Fibroblast of skin of left quadriceps (primary cell): ENCODE measurements around the gene PHETA1.
"Not testable (repeated sequence)": the region's sequence is repeated elsewhere in the genome, so short reads cannot be mapped to it uniquely, and the experiment has no call there.

Experiments used
- DNase-seq, 2 experiments: peaks; one replicate each; pipeline ENCODE4 v3.0.0-alpha.2; 2013; ENCODE audit warnings: low read depth in 2 of 2

The PHETA1 gene

GRCh38 chr12:111349748-111350520 is 19.0 kb downstream of the PHETA1 start:
- DNase-seq: no peak

- DNase-seq: no peak
These were observed 19.7 kb downstream of the PHETA1 start for GRCh38 chr12:111349101-111349747.

- no peak for DNase-seq
These were observed 20.8 kb downstream of the PHETA1 start for GRCh38 chr12:111347891-111348644.

GRCh38 chr12:111344254-111344875 is 24.5 kb downstream of the PHETA1 start:
- DNase-seq: no peak

GRCh38 chr12:111343181-111343580 is 25.7 kb downstream of the PHETA1 start:
- no peak for DNase-seq

- no peak for DNase-seq
These were observed 26.5 kb downstream of the PHETA1 start for GRCh38 chr12:111342376-111342775.

- no peak for DNase-seq
These were observed 27.3 kb downstream of the PHETA1 start for GRCh38 chr12:111341426-111342065.

- DNase-seq: not testable (repeated sequence)
These were observed 28.2 kb downstream of the PHETA1 start for GRCh38 chr12:111340680-111341079.

- DNase-seq: no peak
These were observed 28.7 kb downstream of the PHETA1 start for GRCh38 chr12:111340231-111340630.

- DNase-seq: no peak
These were observed 29.5 kb downstream of the PHETA1 start for GRCh38 chr12:111339321-111339938.

- no peak for DNase-seq
These were observed 30.8 kb downstream of the PHETA1 start for GRCh38 chr12:111338096-111338495.

- DNase-seq: no peak
These were observed 31.5 kb downstream of the PHETA1 start for GRCh38 chr12:111337371-111337770.

- not testable (repeated sequence) for DNase-seq
These were observed 32.5 kb downstream of the PHETA1 start for GRCh38 chr12:111336411-111336810.

- DNase-seq: no peak
These were observed 33.1 kb downstream of the PHETA1 start for GRCh38 chr12:111335811-111336210.

- not testable (repeated sequence) for DNase-seq
These were observed 33.6 kb downstream of the PHETA1 start for GRCh38 chr12:111335301-111335700.

GRCh38 chr12:111334393-111334915 is 34.4 kb downstream of the PHETA1 start:
- DNase-seq: no peak

- peak; percentile 18 to 20 for DNase-seq
These were observed 37.8 kb downstream of the PHETA1 start for GRCh38 chr12:111330800-111331752.

- no peak for DNase-seq
These were observed 40.8 kb downstream of the PHETA1 start for GRCh38 chr12:111328138-111328537.

GRCh38 chr12:111327474-111327873 is 41.4 kb downstream of the PHETA1 start:
- no peak for DNase-seq
